Measurements from ENCODE around the gene RASGRF2.
"Not testable (repeated sequence)": the region's sequence is repeated elsewhere in the genome, so short reads cannot be mapped to it uniquely, and the experiment has no call there.

RASGRF2 gene

DNA sequence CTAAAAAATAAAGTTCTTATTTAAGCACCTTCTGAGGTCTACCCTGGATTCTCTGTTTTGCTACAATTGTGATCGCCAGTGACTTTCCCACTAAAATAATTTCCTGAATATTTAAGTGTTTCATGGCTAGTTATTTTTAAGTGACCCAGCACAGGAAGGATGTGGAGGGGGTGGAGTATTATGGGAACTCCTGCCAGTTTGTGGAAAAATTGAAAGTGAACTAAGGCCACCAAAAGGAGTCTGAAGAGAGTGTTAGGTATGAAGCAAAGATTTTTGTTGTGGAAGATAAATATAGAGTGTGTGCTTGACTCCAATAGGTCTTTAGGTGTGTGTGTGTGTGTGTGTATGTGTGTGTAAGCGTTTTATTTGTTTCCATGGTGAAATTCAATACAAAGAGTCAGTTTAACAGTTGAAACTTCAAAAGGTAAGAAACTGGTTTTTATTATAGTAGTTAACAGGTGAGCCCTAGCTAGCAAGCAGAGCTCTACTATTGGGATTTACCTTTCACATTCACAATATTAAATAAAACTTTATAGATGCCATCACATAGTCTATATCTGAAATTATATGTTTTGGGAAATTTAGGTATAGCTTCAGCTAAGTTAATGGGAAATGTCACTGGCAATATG, 25.6 kb downstream of the RASGRF2 start:
- no peak for DNase-seq

DNA sequence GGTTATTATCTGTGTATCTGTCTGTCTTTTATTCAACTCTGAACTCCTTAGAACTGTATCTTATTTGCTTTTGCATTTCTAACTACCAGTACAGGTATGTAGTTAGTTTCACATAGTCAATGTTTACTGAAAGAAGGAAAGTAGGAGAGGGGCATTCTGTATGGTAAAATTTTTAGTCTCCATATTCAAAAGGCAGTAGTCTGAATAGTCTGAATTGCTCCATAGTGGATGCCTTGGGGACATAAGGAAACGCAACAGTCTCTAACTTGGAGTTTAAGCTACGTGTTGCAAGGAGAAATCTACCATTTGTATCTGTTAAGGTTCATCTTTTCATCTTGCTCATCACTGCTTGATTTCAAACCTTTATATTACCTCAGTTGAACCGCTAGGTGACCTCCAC, 26.2 kb downstream of the RASGRF2 start:
- DNase-seq: no peak

DNA sequence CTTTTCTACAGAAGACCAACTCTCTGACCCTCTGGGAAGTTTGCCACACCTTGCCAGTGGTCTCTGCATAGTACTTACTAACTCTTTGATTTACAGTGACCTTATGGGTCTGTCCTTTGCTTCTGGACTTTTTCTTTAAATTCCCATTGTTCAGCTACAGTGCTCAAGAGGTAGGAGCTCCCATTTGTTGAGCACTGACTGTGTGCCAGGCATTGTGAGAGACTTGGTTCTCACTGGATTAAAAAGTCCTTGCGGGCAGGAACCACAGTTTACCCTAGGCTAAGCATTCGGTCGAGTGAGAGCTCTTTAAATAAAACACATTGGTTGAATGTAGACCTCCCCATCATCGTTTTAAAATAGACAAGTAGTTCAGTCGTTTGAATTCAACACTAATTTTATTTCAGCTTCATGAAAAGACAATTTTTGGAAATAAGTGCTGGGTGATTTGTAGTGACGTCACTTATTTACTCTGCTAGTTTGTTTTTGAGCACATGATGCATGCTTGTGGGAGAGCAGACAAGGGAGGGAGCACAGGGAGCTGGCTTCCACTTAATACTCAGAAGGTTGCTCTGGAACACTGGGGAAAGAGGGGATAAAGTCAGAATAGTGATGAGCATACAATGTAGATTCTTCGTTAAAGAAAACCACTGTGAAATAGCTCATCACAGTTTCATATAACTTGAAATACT, 27.1 kb downstream of the RASGRF2 start:
- DNase-seq: no peak

DNA sequence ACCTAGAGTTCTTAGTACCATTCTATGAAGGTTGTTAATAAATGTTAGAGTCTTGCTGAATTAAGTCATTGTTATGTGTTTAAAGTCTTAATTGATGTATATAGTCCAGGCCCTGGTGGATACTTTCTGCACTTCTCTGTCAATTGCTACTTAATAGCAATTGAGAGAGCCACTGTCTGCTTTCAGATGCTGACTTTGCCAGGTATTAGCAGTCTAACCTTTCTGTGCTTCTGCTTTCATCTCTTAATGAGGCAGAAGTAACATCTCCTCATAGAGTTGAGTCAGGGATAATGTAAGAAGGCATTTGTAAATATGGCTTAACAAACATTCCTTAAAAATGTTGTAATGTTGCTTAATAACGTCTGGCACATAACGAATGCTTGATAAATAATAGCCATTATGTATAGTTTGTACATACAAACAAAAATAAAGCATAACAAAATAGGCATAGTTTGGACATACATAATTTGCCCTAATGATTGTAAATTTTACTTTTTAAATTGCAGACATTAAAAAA, 28.3 kb downstream of the RASGRF2 start:
- DNase-seq: no peak

DNA sequence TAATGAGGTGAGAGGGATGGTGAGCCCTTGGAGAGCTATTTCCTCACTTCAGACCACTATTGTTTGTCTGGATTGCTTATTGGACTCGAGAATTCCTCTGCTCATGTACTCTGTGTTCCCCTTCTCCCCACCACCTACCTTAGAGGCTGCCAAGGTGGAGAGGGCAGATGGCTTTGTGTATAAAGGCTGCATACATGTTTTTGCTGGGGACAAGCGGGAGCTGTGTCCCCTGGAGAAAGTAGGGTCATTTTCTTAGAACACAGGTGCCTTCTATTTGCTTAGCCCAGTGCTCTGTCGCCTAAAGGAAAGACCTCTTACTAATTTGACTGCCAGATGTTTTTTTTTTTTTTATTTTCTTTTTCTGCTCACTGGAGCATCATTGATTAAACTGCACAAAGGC, 29.7 kb downstream of the RASGRF2 start:
- DNase-seq: no peak

DNA sequence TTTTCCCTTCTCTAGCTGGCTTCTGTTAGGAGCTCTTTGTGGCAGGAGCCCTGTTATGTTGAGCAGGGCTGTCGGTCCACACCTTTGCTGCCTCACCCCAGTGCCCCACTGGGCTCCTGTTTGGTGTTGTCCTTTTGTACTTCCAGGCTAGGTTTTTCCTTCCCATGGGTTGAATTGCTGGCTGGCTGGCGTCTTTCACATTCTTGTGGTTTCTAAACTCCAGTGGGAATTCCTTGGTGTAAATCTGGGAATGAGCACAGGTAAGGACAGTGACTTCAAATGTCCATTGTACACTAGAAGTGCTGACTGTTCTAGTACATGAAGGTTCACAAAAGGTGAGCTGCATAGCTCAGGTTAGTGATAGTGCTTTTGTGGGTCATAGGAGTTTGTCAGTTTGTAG, 30.4 kb downstream of the RASGRF2 start:
- no peak for DNase-seq

DNA sequence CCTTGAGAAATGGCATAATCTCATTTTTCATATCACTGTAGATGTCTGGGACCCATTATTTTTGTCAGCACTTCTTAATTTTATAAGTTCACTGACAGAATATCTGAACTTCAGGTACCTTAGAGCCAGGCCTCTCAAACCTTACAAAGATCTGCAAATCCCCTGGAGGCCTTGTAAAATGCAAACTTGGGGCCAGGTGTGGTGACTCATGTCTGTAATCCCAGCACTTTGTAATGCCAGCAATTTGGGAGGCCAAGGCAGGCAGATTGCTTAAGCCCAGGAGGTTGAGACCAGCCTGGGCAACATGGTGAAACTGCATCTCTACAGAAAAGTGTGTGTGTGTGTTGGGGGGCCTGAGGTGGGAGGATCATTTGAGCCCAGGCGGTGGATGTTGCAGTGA, 30.8 kb downstream of the RASGRF2 start:
- no peak for DNase-seq

DNA sequence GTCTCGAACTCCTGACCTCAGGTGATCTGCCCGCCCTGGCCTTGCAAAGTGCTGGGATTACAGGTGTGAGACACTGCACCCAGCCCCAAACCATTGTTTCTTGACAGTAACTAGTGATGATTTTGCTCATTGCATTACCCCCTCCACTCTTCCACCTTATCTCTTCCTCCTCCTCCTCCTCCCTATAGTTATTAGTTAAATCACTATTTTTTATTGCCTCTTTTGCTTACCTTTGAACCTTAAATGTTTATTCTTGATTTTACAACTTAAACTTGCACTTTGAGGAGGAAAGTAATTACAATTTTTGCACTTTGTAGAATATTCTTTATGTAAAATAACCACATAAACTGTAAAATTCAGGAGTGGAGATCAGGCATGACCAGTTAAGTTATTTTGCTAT, 35.7 kb downstream of the RASGRF2 start:
- DNase-seq: no peak

DNA sequence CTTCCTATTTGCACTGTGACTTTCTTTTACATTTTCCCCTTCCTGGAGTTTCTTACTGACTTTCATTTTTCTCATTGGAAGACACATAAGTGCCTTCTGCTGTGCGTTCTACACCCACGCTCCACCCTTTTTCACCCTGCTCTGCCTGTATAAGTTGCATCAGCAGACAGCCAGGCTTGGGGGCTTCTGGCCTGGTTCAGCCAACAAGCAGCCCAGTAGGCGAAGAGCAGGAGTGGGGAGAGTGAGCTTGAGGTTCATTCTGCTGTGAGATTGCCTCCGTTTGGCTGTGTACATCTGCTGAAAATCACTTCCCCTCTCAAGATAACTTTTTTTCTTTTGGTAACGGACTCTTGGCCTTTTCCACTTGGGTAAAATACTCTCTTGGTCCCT, 38.4 kb downstream of the RASGRF2 start:
- no peak for DNase-seq

DNA sequence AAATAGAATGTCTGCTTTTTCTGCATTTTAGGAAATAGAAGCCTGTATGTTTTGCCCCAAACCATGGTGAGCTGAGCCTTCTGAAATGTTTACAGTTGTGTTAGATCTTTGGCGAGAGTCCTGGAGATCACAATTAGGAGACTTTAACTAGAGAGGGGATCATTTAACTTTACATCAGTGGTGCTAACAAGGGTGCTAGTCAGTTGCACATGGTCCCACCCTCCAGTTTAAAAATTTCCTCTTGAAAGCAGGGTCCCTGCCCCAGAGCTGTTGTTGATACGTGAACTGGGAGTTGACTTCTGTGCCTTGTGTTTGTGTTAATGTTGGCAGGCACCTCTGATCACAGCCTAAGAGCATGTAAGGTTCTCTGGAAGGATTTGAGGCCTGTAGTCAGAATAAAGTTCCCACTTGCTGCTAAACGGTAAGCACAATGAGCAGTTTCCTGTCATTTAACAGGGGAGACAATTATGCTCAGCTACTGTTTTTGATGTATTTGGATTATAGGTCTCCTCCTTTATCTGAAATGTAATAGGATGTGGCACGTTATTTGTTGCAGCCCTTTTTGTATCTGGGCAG, 43.7 kb downstream of the RASGRF2 start:
- DNase-seq: no peak

DNA sequence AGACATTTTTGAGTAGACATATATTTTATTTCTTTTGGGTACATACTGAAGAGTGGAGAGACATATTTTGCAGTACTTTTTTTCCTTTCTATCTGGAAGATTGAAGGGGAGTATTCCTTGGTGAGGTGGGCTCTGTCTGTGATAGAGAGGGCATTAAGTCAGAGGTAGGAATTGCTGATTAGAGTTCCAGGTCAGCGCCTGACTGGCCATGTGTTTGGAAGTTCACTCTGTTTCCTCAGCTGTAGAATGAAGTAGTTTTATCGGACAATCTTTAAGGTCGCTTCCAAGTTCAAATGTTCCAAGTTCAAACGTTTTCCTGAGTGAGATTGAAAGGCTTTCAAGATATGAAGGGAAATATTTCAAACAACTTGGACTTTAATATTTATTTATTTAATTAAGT, 45.5 kb downstream of the RASGRF2 start:
- no peak for DNase-seq

DNA sequence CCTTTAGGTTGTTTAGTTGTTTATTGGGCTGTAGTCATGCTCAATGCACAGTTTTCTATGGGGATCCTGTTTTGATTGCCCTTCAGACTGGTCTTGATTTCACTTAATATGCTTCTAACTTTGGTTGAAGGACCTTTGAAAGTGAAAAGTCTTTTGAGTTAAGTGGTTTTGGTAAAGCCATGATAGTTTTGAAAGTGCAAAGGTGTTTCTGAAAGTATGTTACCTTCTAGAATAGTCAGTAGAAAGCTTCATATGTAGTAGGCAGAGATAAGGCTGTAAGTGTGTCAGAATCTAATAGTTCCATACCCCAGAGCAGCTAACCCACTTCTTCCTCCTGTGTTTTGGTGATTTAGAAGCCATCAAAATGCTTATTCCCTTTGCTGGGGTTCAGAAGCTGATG, 46.1 kb downstream of the RASGRF2 start:
- DNase-seq: no peak

DNA sequence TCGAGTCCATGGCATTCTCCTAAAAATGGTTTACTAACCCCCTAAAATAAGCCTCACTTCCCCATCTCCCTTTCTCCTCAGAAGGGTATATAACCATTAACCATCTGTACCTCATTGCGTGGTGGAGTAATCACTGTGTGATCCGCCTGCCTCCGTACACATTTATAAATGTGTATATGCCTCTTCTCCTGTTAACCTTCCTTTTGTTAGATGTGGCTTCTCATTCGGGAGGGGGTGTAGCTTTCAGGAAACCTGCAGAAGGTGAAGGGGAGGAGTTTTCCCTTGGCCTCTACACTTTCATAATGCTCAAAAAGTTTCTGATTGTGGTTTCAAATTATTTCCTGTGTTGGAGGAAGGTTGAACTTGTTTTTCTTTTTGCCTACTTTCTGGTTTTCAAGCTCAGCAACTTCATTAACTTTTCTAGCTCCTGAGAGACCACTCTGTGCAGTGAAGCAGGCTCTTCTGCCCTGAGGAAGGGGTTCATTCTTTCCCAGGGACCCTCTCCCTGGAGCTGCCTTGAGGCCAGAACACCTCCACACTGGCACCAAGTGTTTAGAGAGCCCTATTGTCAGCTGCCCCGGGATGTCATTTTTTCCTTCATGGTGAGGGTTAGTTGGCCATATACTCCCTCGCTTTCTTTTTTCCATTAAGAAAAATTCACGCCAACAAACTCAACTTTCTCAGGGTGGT, 46.9 kb downstream of the RASGRF2 start:
- DNase-seq: no peak

DNA sequence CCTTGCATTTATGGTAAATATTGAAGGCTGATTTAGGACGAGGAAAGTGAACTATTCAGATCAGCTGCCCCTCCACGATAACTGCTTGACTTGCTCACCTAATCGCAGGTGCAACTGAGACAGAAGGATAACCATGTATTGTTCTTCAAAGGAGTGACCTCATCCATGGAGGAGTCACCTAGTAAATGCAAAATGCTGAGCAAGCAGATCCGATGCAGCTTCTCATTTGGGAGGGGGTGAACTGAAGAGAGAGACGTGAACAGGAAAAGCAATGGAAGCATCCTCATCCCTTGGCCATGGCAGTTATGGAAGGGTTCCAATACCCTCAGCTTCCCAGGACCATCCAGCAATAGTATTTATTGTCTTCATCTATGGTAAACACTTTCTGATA, 47.5 kb downstream of the RASGRF2 start:
- no peak for DNase-seq

DNA sequence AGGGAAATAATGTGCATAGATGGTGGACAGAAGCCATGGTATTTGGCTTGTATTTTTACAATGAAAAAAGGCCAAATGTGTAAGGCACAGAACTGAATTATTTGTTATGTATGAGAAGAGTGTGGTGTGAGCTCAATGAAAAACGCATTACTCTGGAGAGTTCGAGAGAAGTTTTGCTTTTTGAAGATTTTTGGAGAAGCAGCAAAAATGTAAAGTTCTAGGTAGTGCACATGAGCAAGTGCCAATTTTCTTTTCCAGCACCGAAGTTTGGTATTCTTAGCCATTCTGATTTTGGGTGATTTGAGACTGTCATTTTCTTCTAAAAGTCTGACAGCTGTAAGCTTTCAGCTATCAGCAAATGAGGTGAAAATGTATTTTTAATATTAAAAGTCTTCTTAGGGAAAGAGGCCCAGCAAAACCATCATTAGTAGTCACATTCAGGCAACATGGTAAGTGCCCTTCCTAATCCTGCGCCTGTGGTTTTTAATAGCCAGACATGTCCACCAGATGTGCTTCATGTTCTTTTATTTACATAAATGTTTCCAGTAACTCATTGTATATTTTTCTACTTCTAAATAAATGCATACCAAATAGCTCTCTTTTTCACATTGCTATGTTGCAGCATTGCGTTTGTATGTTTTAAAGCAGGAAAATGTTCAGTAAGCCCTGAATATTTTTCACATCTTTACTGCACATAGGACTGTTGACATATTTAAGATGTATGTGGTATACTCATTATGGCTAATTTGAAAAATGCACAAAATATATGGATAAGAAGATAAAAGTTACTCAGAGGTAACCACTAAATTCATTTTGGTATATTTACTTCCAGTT, 50.4 kb downstream of the RASGRF2 start:
- no peak for DNase-seq

DNA sequence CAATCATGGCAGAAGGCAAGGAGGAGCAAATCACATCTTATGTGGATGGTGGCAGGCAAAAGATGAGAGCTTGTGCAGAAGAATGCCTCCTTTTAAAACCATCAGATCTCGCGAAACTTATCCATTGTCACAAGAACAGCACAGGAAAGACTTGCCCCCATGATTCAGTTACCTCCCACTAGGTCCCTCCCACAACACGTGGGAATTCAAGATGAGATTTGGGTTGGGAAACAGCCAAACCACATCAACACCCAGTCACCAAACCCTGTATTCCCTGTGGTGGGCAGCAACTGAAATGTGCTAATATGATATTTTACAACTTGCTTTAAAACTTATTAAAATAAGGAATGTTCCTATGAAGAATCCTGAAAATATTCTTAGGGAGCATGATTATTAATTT, 54.2 kb downstream of the RASGRF2 start:
- DNase-seq: peak; percentile 14

DNA sequence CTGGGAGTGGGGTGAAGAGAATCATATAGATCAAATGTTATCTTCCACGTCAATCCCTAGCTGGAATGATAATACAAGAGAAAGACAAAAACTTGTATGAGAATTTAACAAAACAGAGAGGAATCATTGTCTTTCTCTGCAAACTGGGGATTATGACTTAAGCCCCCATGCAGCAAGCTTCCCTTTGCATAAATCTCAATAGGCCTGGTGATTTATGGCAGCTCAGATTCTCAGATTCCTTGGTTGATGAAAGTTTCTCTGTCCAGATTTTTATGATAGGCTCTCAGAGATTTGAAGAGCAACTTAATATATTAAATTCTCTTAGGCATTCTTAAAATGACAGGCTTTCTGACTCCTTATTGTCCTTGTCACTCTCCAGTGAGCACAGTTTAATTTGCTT, 56.0 kb downstream of the RASGRF2 start:
- no peak for DNase-seq

DNA sequence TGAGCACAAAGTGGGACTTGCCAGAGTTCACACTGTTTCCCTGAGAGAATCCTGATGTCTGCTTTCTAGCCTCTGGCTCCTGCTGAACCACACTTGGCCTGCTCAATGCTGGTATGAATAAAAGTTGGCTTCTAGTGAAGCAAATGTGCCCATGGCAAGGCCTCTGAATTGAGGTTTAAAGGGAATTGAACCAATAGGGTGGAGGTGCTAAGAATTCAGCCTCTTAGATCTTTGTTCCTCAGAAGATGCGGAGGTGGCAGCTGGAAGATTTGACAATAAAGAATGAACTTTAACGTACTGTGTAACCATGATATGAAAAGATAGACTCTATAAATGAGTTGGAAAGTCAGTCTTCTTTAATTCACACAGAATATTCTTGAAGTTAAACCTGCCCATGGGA, 57.2 kb downstream of the RASGRF2 start:
- DNase-seq: no peak

DNA sequence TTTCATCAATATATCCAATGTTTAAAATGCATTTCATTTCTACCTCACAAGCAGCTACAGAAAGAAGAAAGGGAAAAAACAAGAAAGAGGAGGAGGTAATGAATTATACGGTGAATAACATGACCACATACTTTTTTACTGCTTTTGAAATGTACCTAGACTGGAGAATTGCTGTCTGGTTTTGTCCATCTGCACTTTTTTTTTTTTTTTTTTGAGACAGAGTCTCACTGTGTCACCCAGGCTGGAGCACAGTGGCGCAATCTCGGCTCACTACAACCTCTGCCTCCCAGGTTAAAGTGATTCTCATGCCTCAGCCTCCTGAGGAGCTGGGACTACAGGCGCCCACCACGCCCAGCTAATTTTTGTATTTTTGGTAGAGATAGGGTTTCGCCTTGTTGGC, 58.4 kb downstream of the RASGRF2 start:
- not testable (repeated sequence) for DNase-seq

DNA sequence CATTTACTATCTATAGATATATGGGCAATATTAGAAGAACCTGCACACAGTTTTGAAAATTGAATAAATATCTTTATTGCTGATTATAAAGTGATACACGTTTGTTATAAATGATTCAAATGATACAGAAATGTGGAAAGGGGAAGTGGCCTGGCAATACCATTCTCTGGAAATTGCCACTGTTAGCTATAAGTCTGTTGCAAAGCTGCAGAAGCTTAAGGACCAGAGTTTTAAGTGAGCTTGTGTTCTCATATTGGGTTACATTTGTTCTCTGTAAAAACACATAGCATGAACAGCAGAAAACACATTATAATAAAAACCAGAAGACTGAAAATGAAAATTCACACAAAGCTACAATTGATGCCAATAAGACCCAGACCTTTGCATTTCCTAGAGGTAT, 59.6 kb downstream of the RASGRF2 start:
- DNase-seq: no peak

DNA sequence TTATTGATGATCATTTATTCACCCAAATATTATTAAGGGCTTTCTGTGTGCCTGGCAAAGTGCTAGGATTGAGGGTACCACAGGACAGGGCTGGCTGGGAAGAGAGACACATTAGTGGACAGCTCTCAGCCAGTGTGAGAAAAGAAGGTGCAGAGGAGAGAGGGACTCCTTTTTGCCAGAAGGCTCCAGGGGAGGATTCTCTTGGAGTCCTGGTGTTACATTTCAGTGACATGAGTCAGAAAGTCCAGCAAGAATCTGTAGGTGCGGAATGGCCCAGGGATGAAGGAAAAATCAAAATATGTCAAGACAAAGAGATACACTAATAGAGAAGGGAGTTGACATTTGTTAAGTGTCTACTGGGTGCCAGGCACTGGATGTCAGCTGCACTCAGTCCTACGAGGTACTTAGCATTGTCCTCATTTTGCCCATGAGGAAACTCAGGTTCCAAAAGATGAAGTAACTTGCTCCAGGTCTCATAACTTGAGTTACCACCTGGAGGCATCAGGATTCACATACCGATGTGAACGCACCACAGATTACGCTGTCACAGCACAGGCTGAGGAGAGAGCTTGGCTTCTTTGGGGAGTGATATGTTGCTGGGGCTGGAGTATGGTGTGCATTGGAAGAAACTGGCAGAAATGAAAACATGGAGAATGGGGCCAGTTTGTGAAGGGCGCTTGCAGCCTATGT, 60.5 kb downstream of the RASGRF2 start:
- DNase-seq: no peak

DNA sequence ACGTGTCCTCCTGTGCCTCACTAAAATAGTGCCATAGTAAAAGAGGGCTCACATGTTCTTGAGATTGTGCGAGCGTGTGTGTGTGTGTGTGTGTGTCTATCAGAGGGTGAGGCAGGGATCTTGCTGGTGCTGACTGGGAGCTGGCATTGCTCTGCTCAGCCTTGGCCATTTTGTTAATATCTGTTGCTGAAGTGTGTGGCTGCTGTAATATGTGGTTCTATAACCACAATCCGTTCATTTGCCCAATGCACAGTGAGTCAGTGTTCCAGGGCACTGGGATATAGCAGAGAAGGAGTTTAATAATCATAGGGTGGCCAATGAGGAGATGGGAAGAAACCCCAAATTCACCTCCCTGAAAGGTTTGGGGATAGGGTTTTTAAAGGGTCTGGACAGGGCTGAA, 61.3 kb downstream of the RASGRF2 start:
- no peak for DNase-seq

Measured in fibroblast of skin of back (primary cell).